SU-DHL-6 (cell line): ENCODE data around the gene FAM81A.
A peak's percentile ranks its signal among the peaks of the same experiment; 100 is the strongest.

Experiments used
- H2AFZ ChIP-seq: fragments of 200-600 bp; sonication (generic); 2 replicates; pipeline ENCODE4 v1.6.1; 2014; ENCODE audit warnings: low read depth, mild to moderate bottlenecking, moderate library complexity, mixed read lengths, antibody characterized with exemption, low read length; ENCODE audit not compliant: severe bottlenecking
- H3F3A ChIP-seq: fragments of 200-600 bp; shearing (Covaris generic); 2 replicates; pipeline ENCODE4 v1.6.0; 2016; ENCODE audit warnings: antibody characterized with exemption, mild to moderate bottlenecking; ENCODE audit not compliant: insufficient read depth
- H3K27ac ChIP-seq: fragments of 200-600 bp; sonication (generic); 2 replicates; pipeline ENCODE4 v1.5.1; 2016; ENCODE audit warnings: low read depth, mild to moderate bottlenecking, low read length, moderate library complexity, mixed read lengths
- H3K27me3 ChIP-seq: fragments of 200-600 bp; sonication (generic), shearing (Covaris generic); 2 replicates; pipeline ENCODE4 v1.6.0; 2014; ENCODE audit warnings: mild to moderate bottlenecking, low read length
- H3K36me3 ChIP-seq: fragments of 200-600 bp; sonication (generic); 2 replicates; pipeline ENCODE4 v1.6.1; 2014; ENCODE audit warnings: mild to moderate bottlenecking, low read length, mixed read lengths
- H3K4me2 ChIP-seq: fragments of 300-600, 200-600 bp; shearing (Covaris generic), sonication (generic); 2 replicates; pipeline ENCODE4 v1.6.0; 2014; ENCODE audit warnings: low read length, low read depth, mild to moderate bottlenecking; ENCODE audit not compliant: poor library complexity, severe bottlenecking
- H3K4me3 ChIP-seq: fragments of 200-600 bp; sonication (generic); 2 replicates; pipeline ENCODE4 v1.5.1; 2014; ENCODE audit warnings: antibody characterized with exemption, low read length, mild to moderate bottlenecking, mixed read lengths; ENCODE audit not compliant: insufficient read depth, poor library complexity, severe bottlenecking
- H3K79me2 ChIP-seq: fragments of 200-600 bp; sonication (generic); 2 replicates; pipeline ENCODE4 v1.6.1; 2014; ENCODE audit warnings: mild to moderate bottlenecking, low read length, moderate library complexity; ENCODE audit not compliant: insufficient read depth
- H3K9ac ChIP-seq: fragments of 200-600 bp; sonication (generic); 2 replicates; pipeline ENCODE4 v1.7.0; 2014; ENCODE audit warnings: mild to moderate bottlenecking, low read length
- H3K9me2 ChIP-seq: fragments of 200-600 bp; sonication (generic); replicated peaks from 2 replicates; pipeline ENCODE4 v1.6.1; 2014; ENCODE audit warnings: low read length; ENCODE audit not compliant: insufficient read depth
- H3K9me3 ChIP-seq: fragments of 200-600 bp; sonication (generic); 2 replicates; pipeline ENCODE4 v1.6.1; 2014; ENCODE audit warnings: low read length, mixed read lengths; ENCODE audit not compliant: insufficient read depth
- H4K20me1 ChIP-seq: fragments of 200-600 bp; sonication (generic); 2 replicates; pipeline ENCODE4 v1.6.1; 2014; ENCODE audit warnings: low read depth, mild to moderate bottlenecking, antibody characterized with exemption, low read length, moderate library complexity, mixed read lengths
- EZH2phosphoT487 ChIP-seq: fragments of 200-600 bp; sonication (generic), shearing (Covaris generic); conservative IDR thresholded peaks from 2 replicates; pipeline ENCODE4 v1.6.1; 2018; ENCODE audit warnings: mild to moderate bottlenecking, antibody characterized with exemption, low read length, moderate library complexity, mixed read lengths
- TF ChIP-seq, protein P1 (sequence below): fragments of 200-600 bp; sonication (generic); IDR thresholded peaks from one replicate; pipeline ENCODE4 v1.5.1; 2017; ENCODE audit warnings: antibody characterized with exemption, mild to moderate bottlenecking, low read length, moderate library complexity; ENCODE audit not compliant: insufficient read depth, poor library complexity, severe bottlenecking

The FAM81A gene

DNA sequence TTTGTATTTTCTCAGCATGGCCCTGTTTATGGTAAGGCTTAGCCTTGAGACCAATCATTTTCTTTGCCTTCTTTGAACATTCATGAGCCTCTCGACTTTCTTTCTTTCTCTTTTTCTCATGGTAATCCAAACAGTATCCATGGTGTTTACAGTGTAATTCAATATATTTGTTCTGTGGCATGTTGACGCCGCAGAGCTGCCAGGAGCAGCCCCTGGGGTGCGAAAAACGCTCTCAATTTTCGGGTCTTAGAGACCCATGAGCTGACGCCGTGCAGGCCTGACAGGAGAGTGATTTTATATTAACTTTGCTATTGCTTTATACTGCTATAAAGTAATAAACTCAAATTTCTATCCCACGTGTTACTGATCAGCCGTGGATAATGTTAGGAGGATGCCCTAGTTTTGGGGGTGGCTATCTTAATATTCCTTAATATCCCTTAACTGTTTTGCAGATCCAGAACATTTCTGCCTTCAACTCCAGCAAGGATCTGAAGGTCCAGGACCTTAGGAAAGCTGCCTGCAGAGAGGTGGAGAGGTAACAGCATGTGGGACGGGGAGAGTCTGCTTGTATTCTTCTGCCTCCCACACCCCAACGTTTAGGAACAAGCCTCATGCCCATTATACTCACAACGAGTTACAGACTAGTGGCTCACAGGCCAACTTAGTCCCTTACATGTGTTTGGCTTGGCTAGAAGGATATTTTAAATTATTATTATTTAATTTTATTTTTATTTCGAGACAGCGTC, 36.0 kb upstream of the FAM81A start:
- no peaks in the 10 kb centered on the region for H3K27me3 ChIP-seq
- no peak overlapping the region for H2AFZ ChIP-seq
- H4K20me1 ChIP-seq, result no peaks in the 10 kb centered on the region
- peaks cover 67% of the 10 kb centered on the region for H3K79me2 ChIP-seq
- peak overlapping the region; percentile 75 for H3K9ac ChIP-seq
- H3K36me3 ChIP-seq, result no peaks in the 10 kb centered on the region
- H3K4me3 ChIP-seq, result peak overlapping the region; percentile 57
- H3K9me2 ChIP-seq, result no peaks in the 10 kb centered on the region
- H3K27ac ChIP-seq, result peak overlapping the region; percentile 100
- H3K4me2 ChIP-seq, result peak overlapping the region; percentile 95
- peaks cover 82% of the 10 kb centered on the region for H3F3A ChIP-seq
- TF ChIP-seq, protein P1, sequence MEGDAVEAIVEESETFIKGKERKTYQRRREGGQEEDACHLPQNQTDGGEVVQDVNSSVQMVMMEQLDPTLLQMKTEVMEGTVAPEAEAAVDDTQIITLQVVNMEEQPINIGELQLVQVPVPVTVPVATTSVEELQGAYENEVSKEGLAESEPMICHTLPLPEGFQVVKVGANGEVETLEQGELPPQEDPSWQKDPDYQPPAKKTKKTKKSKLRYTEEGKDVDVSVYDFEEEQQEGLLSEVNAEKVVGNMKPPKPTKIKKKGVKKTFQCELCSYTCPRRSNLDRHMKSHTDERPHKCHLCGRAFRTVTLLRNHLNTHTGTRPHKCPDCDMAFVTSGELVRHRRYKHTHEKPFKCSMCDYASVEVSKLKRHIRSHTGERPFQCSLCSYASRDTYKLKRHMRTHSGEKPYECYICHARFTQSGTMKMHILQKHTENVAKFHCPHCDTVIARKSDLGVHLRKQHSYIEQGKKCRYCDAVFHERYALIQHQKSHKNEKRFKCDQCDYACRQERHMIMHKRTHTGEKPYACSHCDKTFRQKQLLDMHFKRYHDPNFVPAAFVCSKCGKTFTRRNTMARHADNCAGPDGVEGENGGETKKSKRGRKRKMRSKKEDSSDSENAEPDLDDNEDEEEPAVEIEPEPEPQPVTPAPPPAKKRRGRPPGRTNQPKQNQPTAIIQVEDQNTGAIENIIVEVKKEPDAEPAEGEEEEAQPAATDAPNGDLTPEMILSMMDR, result no peak
- no peaks in the 10 kb centered on the region for H3K9me3 ChIP-seq

DNA sequence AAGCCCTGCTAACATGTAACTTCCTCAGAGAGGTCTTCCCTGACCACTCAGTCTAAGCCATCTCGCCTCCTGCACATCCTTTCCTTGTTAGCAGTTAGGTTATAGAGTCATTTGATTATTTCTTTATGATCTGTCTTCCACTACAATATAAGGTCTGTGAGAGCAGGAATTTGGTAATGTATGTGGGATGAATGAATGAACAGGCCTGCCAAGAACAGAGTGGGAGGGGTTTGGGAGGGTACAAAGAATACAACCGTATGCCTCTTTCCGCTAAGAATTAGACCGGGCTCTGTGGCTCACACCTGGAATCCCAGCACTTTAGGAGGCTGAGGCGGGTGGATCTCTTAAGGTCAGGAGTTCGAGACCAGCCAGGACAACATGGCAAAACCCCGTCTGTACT, 32.9 kb upstream of the FAM81A start:
- H3K79me2 ChIP-seq, result peaks cover 72% of the 10 kb centered on the region
- peak overlapping the region; percentile 100 for H3K27ac ChIP-seq
- H3K36me3 ChIP-seq, result no peaks in the 10 kb centered on the region
- no peaks in the 10 kb centered on the region for H3K27me3 ChIP-seq
- H4K20me1 ChIP-seq, result no peaks in the 10 kb centered on the region
- peak overlapping the region; percentile 75 for H3K9ac ChIP-seq
- TF ChIP-seq, protein P1, result no peak
- TF ChIP-seq EZH2phosphoT487, result no peak
- no peaks in the 10 kb centered on the region for H3K9me2 ChIP-seq
- peak overlapping the region; percentile 95 for H3K4me2 ChIP-seq
- no peak overlapping the region for H2AFZ ChIP-seq
- no peaks in the 10 kb centered on the region for H3K9me3 ChIP-seq
- peak overlapping the region; percentile 49 for H3K4me3 ChIP-seq
- peaks cover 78% of the 10 kb centered on the region for H3F3A ChIP-seq

DNA sequence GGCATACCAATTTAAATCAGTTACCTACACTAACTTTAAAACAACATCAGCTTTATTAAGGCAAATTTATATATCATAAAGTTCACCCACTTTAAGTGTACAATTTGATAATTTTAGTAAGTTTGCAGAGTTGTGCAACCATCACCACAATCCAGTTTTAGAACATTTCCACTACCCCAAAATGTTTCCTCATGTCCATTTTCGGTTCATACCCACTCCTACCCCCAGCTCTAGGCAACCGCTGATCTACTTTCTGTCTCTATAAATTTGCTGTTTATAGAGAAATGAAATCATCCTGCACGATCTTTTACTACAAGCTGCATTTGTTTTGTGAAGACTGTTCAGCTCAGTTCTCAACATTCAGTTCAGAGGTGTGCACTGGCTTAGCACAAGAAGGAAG, 31.5 kb upstream of the FAM81A start:
- H3K9ac ChIP-seq, result peak overlapping the region; percentile 75
- peaks cover 59% of the 10 kb centered on the region for H3K79me2 ChIP-seq
- H2AFZ ChIP-seq, result no peak overlapping the region
- no peaks in the 10 kb centered on the region for H3K9me3 ChIP-seq
- peak overlapping the region; percentile 100 for H3K27ac ChIP-seq
- no peak for TF ChIP-seq EZH2phosphoT487
- TF ChIP-seq, protein P1, result no peak
- peak overlapping the region; percentile 95 for H3K4me2 ChIP-seq
- H3K4me3 ChIP-seq, result peak overlapping the region; percentile 34
- H4K20me1 ChIP-seq, result no peaks in the 10 kb centered on the region
- H3F3A ChIP-seq, result peaks cover 85% of the 10 kb centered on the region
- H3K9me2 ChIP-seq, result no peaks in the 10 kb centered on the region
- no peaks in the 10 kb centered on the region for H3K36me3 ChIP-seq
- no peaks in the 10 kb centered on the region for H3K27me3 ChIP-seq
